ENCODE data around the gene ANKRD16.

- no peak for TF ChIP-seq EZH2 (IDR thresholded peaks at IDR 0.05; ENCODE audit: borderline replicate concordance, insufficient read depth, low read depth, low read length, poor library complexity, severe bottlenecking)
- no peak for TF ChIP-seq CTCF (IDR thresholded peaks at IDR 0.05)
Measured at GRCh38 chr10:5894873-5895272, 5.2 kb upstream of the ANKRD16 start.

Measured in B cell (primary cell).